Tibial nerve (tissue), 4 donors: ENCODE results near the gene ZNF827.

Source experiments
- CTCF ChIP-seq, 5 experiments: fragments of 200-600 bp in 3 of 5; fragments of 450-650 bp in 2 of 5; sonication (generic) in 3 of 5; IDR thresholded peaks; one replicate each; pipeline ENCODE4 v1.5.1; 2016 to 2019; ENCODE audit warnings: antibody characterized with exemption in 5 of 5, mild to moderate bottlenecking in 3 of 5, moderate library complexity in 2 of 5
- EP300 ChIP-seq, 2 donors: sonication (generic); formaldehyde crosslinking; IDR thresholded peaks; one replicate each; pipeline ENCODE4 v1.6.1; 2017; ENCODE audit warnings: antibody characterized with exemption in 2 of 2, mild to moderate bottlenecking in 1 of 2
- POLR2A ChIP-seq, 2 donors: fragments of 450-650 bp; IDR thresholded peaks; one replicate each; pipeline ENCODE4 v1.6.1; 2017; ENCODE audit warnings: antibody characterized with exemption in 2 of 2, mild to moderate bottlenecking in 2 of 2, moderate library complexity in 2 of 2

GRCh38 chr4:145730026-145730425 is 208.6 kb downstream of the ZNF827 start:
- TF ChIP-seq CTCF (IDR thresholded peaks at IDR 0.05) (no peak), POLR2A (IDR thresholded peaks at IDR 0.05) (no peak), EP300 (IDR thresholded peaks at IDR 0.05) (no peak)
